ENCODE results near the gene LRP2. TPM values are rescaled to one million over a fixed set of nuclear protein-coding genes. Genes with fewer than 3 reads are reported as not detected.

Gene LRP2
- polyA plus RNA-seq, 3 donors, result 151 to 221 (median 180) TPM

GRCh38 chr2:169116327-169116726, 246.0 kb downstream of the LRP2 start:
- DNase-seq (ENCODE audit: extremely low read depth in 1 of 11, low read depth in 9 of 11, low spot score in 4 of 11), result no peak

- DNase-seq (ENCODE audit: extremely low read depth in 1 of 11, low read depth in 9 of 11, low spot score in 4 of 11), result no peak
Observed at GRCh38 chr2:169114056-169114455, 248.3 kb downstream of the LRP2 start.

- DNase-seq (ENCODE audit: extremely low read depth in 1 of 11, low read depth in 9 of 11, low spot score in 4 of 11), result no peak
Observed at GRCh38 chr2:169112841-169113240, 249.5 kb downstream of the LRP2 start.

GRCh38 chr2:169110916-169111315, 251.4 kb downstream of the LRP2 start:
- no peak for DNase-seq (ENCODE audit: extremely low read depth in 1 of 11, low read depth in 9 of 11, low spot score in 4 of 11)

GRCh38 chr2:169110419-169110818, 251.9 kb downstream of the LRP2 start:
- DNase-seq (ENCODE audit: extremely low read depth in 1 of 11, low read depth in 9 of 11, low spot score in 4 of 11), result no peak

GRCh38 chr2:169109502-169110409, 252.6 kb downstream of the LRP2 start:
- DNase-seq (ENCODE audit: extremely low read depth in 1 of 11, low read depth in 9 of 11, low spot score in 4 of 11), result peak; percentile 40 to 79 (median 68)

- DNase-seq (ENCODE audit: extremely low read depth in 1 of 11, low read depth in 9 of 11, low spot score in 4 of 11), result no peak
Observed at GRCh38 chr2:169108099-169108884, 254.0 kb downstream of the LRP2 start.

GRCh38 chr2:169107645-169108044, 254.7 kb downstream of the LRP2 start:
- no peak for DNase-seq (ENCODE audit: extremely low read depth in 1 of 11, low read depth in 9 of 11, low spot score in 4 of 11)

GRCh38 chr2:169106563-169107545, 255.5 kb downstream of the LRP2 start:
- DNase-seq (ENCODE audit: extremely low read depth in 1 of 11, low read depth in 9 of 11, low spot score in 4 of 11), result no peak

- no peak for DNase-seq (ENCODE audit: extremely low read depth in 1 of 11, low read depth in 9 of 11, low spot score in 4 of 11)
Observed at GRCh38 chr2:169106134-169106533, 256.2 kb downstream of the LRP2 start.

- no peak for DNase-seq (ENCODE audit: extremely low read depth in 1 of 11, low read depth in 9 of 11, low spot score in 4 of 11)
Observed at GRCh38 chr2:169105476-169105875, 256.9 kb downstream of the LRP2 start.

GRCh38 chr2:169104848-169105247, 257.5 kb downstream of the LRP2 start:
- DNase-seq (ENCODE audit: extremely low read depth in 1 of 11, low read depth in 9 of 11, low spot score in 4 of 11), result no peak

- DNase-seq (ENCODE audit: extremely low read depth in 1 of 11, low read depth in 9 of 11, low spot score in 4 of 11), result no peak
Observed at GRCh38 chr2:169095621-169096105, 266.7 kb downstream of the LRP2 start.

- DNase-seq (ENCODE audit: extremely low read depth in 1 of 11, low read depth in 9 of 11, low spot score in 4 of 11), result no peak
Observed at GRCh38 chr2:169094676-169095075, 267.7 kb downstream of the LRP2 start.

- no peak for DNase-seq (ENCODE audit: extremely low read depth in 1 of 11, low read depth in 9 of 11, low spot score in 4 of 11)
Observed at GRCh38 chr2:169093535-169093934, 268.8 kb downstream of the LRP2 start.

- no peak for DNase-seq (ENCODE audit: extremely low read depth in 1 of 11, low read depth in 9 of 11, low spot score in 4 of 11)
Observed at GRCh38 chr2:169091761-169092519, 270.4 kb downstream of the LRP2 start.

GRCh38 chr2:169091256-169091655, 271.1 kb downstream of the LRP2 start:
- DNase-seq (ENCODE audit: extremely low read depth in 1 of 11, low read depth in 9 of 11, low spot score in 4 of 11), result no peak

GRCh38 chr2:169090133-169090820, 272.1 kb downstream of the LRP2 start:
- DNase-seq (ENCODE audit: extremely low read depth in 1 of 11, low read depth in 9 of 11, low spot score in 4 of 11), result no peak
